Measurements from ENCODE around the gene IL1R2. TPM values are rescaled to one million over a fixed set of nuclear protein-coding genes. Genes with fewer than 3 reads are reported as not detected.

Gene IL1R2
- total and polyA plus RNA-seq, 9 of the 15 experiments (the other 6 are each of a cell fraction or from before 2014, with no cell fraction given), result 0.13 TPM; not detected in 8

- WGBS (ENCODE audit: insufficient coverage, low coverage, missing lambda C conversion rate), result 0% methylated on average over 4 of the region's 4 CpGs
- Histone ChIP-seq H3K27ac (ENCODE audit: extremely low read depth, low read depth, low read length) (no peak overlapping the region), H2AFZ (ENCODE audit: low read depth, low read length) (no peak overlapping the region), H3K9ac (ENCODE audit: insufficient read depth in 1 of 2, low read depth in 2 of 2, low read length in 2 of 2) (no peak overlapping the region), H3K27me3 (ENCODE audit: control insufficient read depth in 2 of 2, insufficient read depth in 2 of 2, low read length in 2 of 2) (peaks cover 24 to 67% of the 10 kb centered on the region in 2 experiments; a peak in 4 of 5 replicates), H3K4me3 (no peak overlapping the region), H3K79me2 (ENCODE audit: control insufficient read depth, insufficient read depth, low read length) (no peaks in the 10 kb centered on the region), H3K4me1 (replicated peaks in 1 of 2; ENCODE audit: control insufficient read depth in 2 of 2, insufficient read depth in 2 of 2, low read length in 2 of 2) (no peaks in the 10 kb centered on the region), H4K20me1 (replicated peaks; ENCODE audit: control insufficient read depth, insufficient read depth, low read length) (no peaks in the 10 kb centered on the region), H3K9me1 (ENCODE audit: control insufficient read depth, insufficient read depth, low read length) (peaks cover 2% of the 10 kb centered on the region), H3K4me2 (ENCODE audit: insufficient read depth, low read length) (no peak overlapping the region), H3K36me3 (ENCODE audit: control insufficient read depth, insufficient read depth, low read length) (no peaks in the 10 kb centered on the region), H3K9me3 (replicated peaks; ENCODE audit: control insufficient read depth, insufficient read depth, low read depth, low read length) (no peaks in the 10 kb centered on the region)
- in situ Hi-C loops (cut with MboI), result no loop called here
- no TSS peak for BruUV-seq (replicated peaks)
- intact Hi-C loops (cut with micrococcal nuclease), result loop anchor here (10.0 kb wide), 2 partner anchors 462 to 572 kb away; no protein-coding TSS in a partner anchor
- no peak for FAIRE-seq
- no peak for TF ChIP-seq PYGO2 (tag; IDR thresholded peaks at IDR 0.05)
- TF ChIP-seq ETV1 (tag; conservative IDR thresholded peaks at IDR 0.05; ENCODE audit: low read depth), result no peak
- TF ChIP-seq CEBPG (CRISPR knock-in tag; IDR thresholded peaks at IDR 0.05), result no peak
- TF ChIP-seq CEBPG (tag; conservative IDR thresholded peaks at IDR 0.05 in 1 of 2, IDR thresholded peaks at IDR 0.05 in 1 of 2), result no peak
- TF ChIP-seq CBFB (CRISPR knock-in tag; IDR thresholded peaks at IDR 0.05), result no peak
- TF ChIP-seq U2AF1 (optimal IDR thresholded peaks at IDR 0.05; ENCODE audit: low read depth, low read length), result no peak
- ChIA-PET CTCF (ENCODE audit: low intra/inter-chr PET ratio) (no interaction called here), POLR2A (interaction anchor here (0.6 kb wide), 1 partner anchor 533 kb away, joined by 3 read pairs; no protein-coding TSS in a partner anchor)
- no peak for DNase-seq (ENCODE audit: extremely low read depth in 1 of 4, low spot score in 3 of 4)
- no peak for ATAC-seq
Measured at GRCh38 chr2:101986376-101986775, 5.4 kb upstream of the IL1R2 start.

All from K562 (cell line).